ENCODE results near the gene PABPN1. TPM values are rescaled to one million over a fixed set of nuclear protein-coding genes. Genes with fewer than 3 reads are reported as not detected.

Gene PABPN1
- total RNA-seq = 38.5 and 55.7 TPM in 2 replicates

GRCh38 chr14:23320584-23321571, at the start of gene PABPN1:
Gene PABPN1, plus strand, starts transcription at chr14:23321457. Its CDS starts 13 bp downstream, at chr14:23321470.

GRCh38 chr14:23286020-23286901, 35.0 kb upstream of the PABPN1 start, which contains the start of gene HOMEZ:
Gene HOMEZ, minus strand, starts transcription at chr14:23286132. Its CDS starts 180 bp downstream, at chr14:23285952.

GRCh38 chr14:23302290-23303225, 18.7 kb upstream of the PABPN1 start, which contains the start of gene PPP1R3E:
Gene PPP1R3E, minus strand, starts transcription at chr14:23302859. Its CDS starts 283 bp downstream, at chr14:23302576.

GRCh38 chr14:23306412-23307145, 14.7 kb upstream of the PABPN1 start, which contains the start of gene BCL2L2:
Gene BCL2L2, plus strand, starts transcription at chr14:23306833. Its CDS starts 935 bp downstream, at chr14:23307768.

GRCh38 chr14:23352506-23353432, 31.5 kb downstream of the PABPN1 start, which contains the start of gene SLC22A17:
Gene SLC22A17, minus strand, starts transcription at chr14:23352887.

GRCh38 chr14:23365036-23365731, 43.9 kb downstream of the PABPN1 start, which contains the start of gene EFS:
Gene EFS, minus strand, starts transcription at chr14:23365172. Its CDS starts 147 bp downstream, at chr14:23365025.

GRCh38 chr14:23372509-23372908, 51.3 kb downstream of the PABPN1 start, which contains the start of gene IL25:
Gene IL25, plus strand, starts transcription at chr14:23372809.

Other genes starting within 250 kb of the PABPN1 start
- 47.5 and 55.5 TPM in 2 replicates for gene ACIN1, start 226.3 kb upstream of the PABPN1 start, total RNA-seq
- gene C14orf119, start 226.0 kb upstream of the PABPN1 start, total RNA-seq = 31.9 and 46.3 TPM in 2 replicates
- not detected in 2 replicates for gene CIROP, start 216.5 kb upstream of the PABPN1 start, total RNA-seq
- gene CEBPE, start 202.2 kb upstream of the PABPN1 start, total RNA-seq = not detected in 2 replicates
- gene SLC7A8, start 137.8 kb upstream of the PABPN1 start, total RNA-seq = 4.3 and 9.8 TPM in 2 replicates
- not detected in 2 replicates for gene RNF212B, start 83.5 kb upstream of the PABPN1 start, total RNA-seq
- 5.7 and 12.3 TPM in 2 replicates for gene HOMEZ, start 35.3 kb upstream of the PABPN1 start, total RNA-seq
- 3.5 and 6.6 TPM in 2 replicates for gene PPP1R3E, start 18.6 kb upstream of the PABPN1 start, total RNA-seq
- gene BCL2L2, start 14.6 kb upstream of the PABPN1 start, total RNA-seq = 10.5 and 16.2 TPM in 2 replicates
- gene SLC22A17, start 31.4 kb downstream of the PABPN1 start, total RNA-seq = 23.2 and 24.8 TPM in 2 replicates
- gene EFS, start 43.7 kb downstream of the PABPN1 start, total RNA-seq = 8.6 and 12.9 TPM in 2 replicates
- not detected in 2 replicates for gene IL25, start 51.4 kb downstream of the PABPN1 start, total RNA-seq
- gene CMTM5, start 55.6 kb downstream of the PABPN1 start, total RNA-seq = not detected in 2 replicates
- gene MYH6, start 86.8 kb downstream of the PABPN1 start, total RNA-seq = not detected in 2 replicates
- 2.3 TPM in 1 of 2 replicates, not detected in the other for gene MYH7, start 114.2 kb downstream of the PABPN1 start, total RNA-seq
- gene NGDN, start 148.2 kb downstream of the PABPN1 start, total RNA-seq = 20.4 and 23.9 TPM in 2 replicates
- gene ZFHX2, start 230.3 kb downstream of the PABPN1 start, total RNA-seq = 0.12 and 0.17 TPM in 2 replicates
- 8.5 and 11.8 TPM in 2 replicates for gene THTPA, start 234.8 kb downstream of the PABPN1 start, total RNA-seq
- gene AP1G2, start 246.3 kb downstream of the PABPN1 start, total RNA-seq = 18.3 and 29.8 TPM in 2 replicates